SU-DHL-6 (cell line): ENCODE data around the gene CD34.

ENCODE experiments used
- H2AFZ ChIP-seq: fragments of 200-600 bp; sonication (generic); 2 replicates; pipeline ENCODE4 v1.6.1; 2014; ENCODE audit warnings: low read depth, mild to moderate bottlenecking, moderate library complexity, mixed read lengths, antibody characterized with exemption, low read length; ENCODE audit not compliant: severe bottlenecking
- H3F3A ChIP-seq: fragments of 200-600 bp; shearing (Covaris generic); 2 replicates; pipeline ENCODE4 v1.6.0; 2016; ENCODE audit warnings: antibody characterized with exemption, mild to moderate bottlenecking; ENCODE audit not compliant: insufficient read depth
- H3K27ac ChIP-seq: fragments of 200-600 bp; sonication (generic); 2 replicates; pipeline ENCODE4 v1.5.1; 2016; ENCODE audit warnings: low read depth, mild to moderate bottlenecking, low read length, moderate library complexity, mixed read lengths
- H3K27me3 ChIP-seq: fragments of 200-600 bp; sonication (generic), shearing (Covaris generic); 2 replicates; pipeline ENCODE4 v1.6.0; 2014; ENCODE audit warnings: mild to moderate bottlenecking, low read length
- H3K36me3 ChIP-seq: fragments of 200-600 bp; sonication (generic); 2 replicates; pipeline ENCODE4 v1.6.1; 2014; ENCODE audit warnings: mild to moderate bottlenecking, low read length, mixed read lengths
- H3K4me2 ChIP-seq: fragments of 300-600, 200-600 bp; shearing (Covaris generic), sonication (generic); 2 replicates; pipeline ENCODE4 v1.6.0; 2014; ENCODE audit warnings: low read length, low read depth, mild to moderate bottlenecking; ENCODE audit not compliant: poor library complexity, severe bottlenecking
- H3K4me3 ChIP-seq: fragments of 200-600 bp; sonication (generic); 2 replicates; pipeline ENCODE4 v1.5.1; 2014; ENCODE audit warnings: antibody characterized with exemption, low read length, mild to moderate bottlenecking, mixed read lengths; ENCODE audit not compliant: insufficient read depth, poor library complexity, severe bottlenecking
- H3K79me2 ChIP-seq: fragments of 200-600 bp; sonication (generic); 2 replicates; pipeline ENCODE4 v1.6.1; 2014; ENCODE audit warnings: mild to moderate bottlenecking, low read length, moderate library complexity; ENCODE audit not compliant: insufficient read depth
- H3K9ac ChIP-seq: fragments of 200-600 bp; sonication (generic); 2 replicates; pipeline ENCODE4 v1.7.0; 2014; ENCODE audit warnings: mild to moderate bottlenecking, low read length
- H3K9me2 ChIP-seq: fragments of 200-600 bp; sonication (generic); replicated peaks from 2 replicates; pipeline ENCODE4 v1.6.1; 2014; ENCODE audit warnings: low read length; ENCODE audit not compliant: insufficient read depth
- H3K9me3 ChIP-seq: fragments of 200-600 bp; sonication (generic); 2 replicates; pipeline ENCODE4 v1.6.1; 2014; ENCODE audit warnings: low read length, mixed read lengths; ENCODE audit not compliant: insufficient read depth
- H4K20me1 ChIP-seq: fragments of 200-600 bp; sonication (generic); 2 replicates; pipeline ENCODE4 v1.6.1; 2014; ENCODE audit warnings: low read depth, mild to moderate bottlenecking, antibody characterized with exemption, low read length, moderate library complexity, mixed read lengths
- CTCF ChIP-seq: fragments of 200-600 bp; sonication (generic); IDR thresholded peaks from one replicate; pipeline ENCODE4 v1.5.1; 2017; ENCODE audit warnings: antibody characterized with exemption, mild to moderate bottlenecking, low read length, moderate library complexity; ENCODE audit not compliant: insufficient read depth, poor library complexity, severe bottlenecking
- EZH2phosphoT487 ChIP-seq: fragments of 200-600 bp; sonication (generic), shearing (Covaris generic); conservative IDR thresholded peaks from 2 replicates; pipeline ENCODE4 v1.6.1; 2018; ENCODE audit warnings: mild to moderate bottlenecking, antibody characterized with exemption, low read length, moderate library complexity, mixed read lengths

CD34 gene

GRCh38 chr1:207863893-207864535, 46.9 kb downstream of the CD34 start:
- Histone ChIP-seq H3K9me3 (no peaks in the 10 kb centered on the region), H3K9ac (no peak overlapping the region), H3K9me2 (no peaks in the 10 kb centered on the region), H3F3A (no peaks in the 10 kb centered on the region), H3K4me3 (no peak overlapping the region), H2AFZ (no peak overlapping the region), H3K4me2 (no peak overlapping the region), H4K20me1 (no peaks in the 10 kb centered on the region), H3K79me2 (no peaks in the 10 kb centered on the region), H3K36me3 (no peaks in the 10 kb centered on the region), H3K27ac (no peak overlapping the region), H3K27me3 (no peaks in the 10 kb centered on the region)
- TF ChIP-seq EZH2phosphoT487 (no peak), CTCF (no peak)

- Histone ChIP-seq H3F3A (no peaks in the 10 kb centered on the region), H3K9me3 (no peaks in the 10 kb centered on the region), H3K79me2 (no peaks in the 10 kb centered on the region), H3K4me2 (no peak overlapping the region), H3K4me3 (no peak overlapping the region), H3K27ac (no peak overlapping the region), H3K36me3 (no peaks in the 10 kb centered on the region), H2AFZ (no peak overlapping the region), H3K9ac (no peak overlapping the region), H3K27me3 (no peaks in the 10 kb centered on the region), H4K20me1 (no peaks in the 10 kb centered on the region), H3K9me2 (no peaks in the 10 kb centered on the region)
- TF ChIP-seq CTCF = no peak
- TF ChIP-seq EZH2phosphoT487 = no peak
Observed at GRCh38 chr1:207862241-207862787, 48.6 kb downstream of the CD34 start.

- Histone ChIP-seq H3K36me3 (no peaks in the 10 kb centered on the region), H3K4me3 (no peak overlapping the region), H3K27me3 (no peaks in the 10 kb centered on the region), H3K4me2 (no peak overlapping the region), H3K9ac (no peak overlapping the region), H3K79me2 (no peaks in the 10 kb centered on the region), H3K27ac (no peak overlapping the region), H2AFZ (no peak overlapping the region), H3K9me3 (no peaks in the 10 kb centered on the region), H4K20me1 (no peaks in the 10 kb centered on the region), H3F3A (no peaks in the 10 kb centered on the region), H3K9me2 (no peaks in the 10 kb centered on the region)
- TF ChIP-seq EZH2phosphoT487 (no peak), CTCF (no peak)
Observed at GRCh38 chr1:207861442-207862177, 49.3 kb downstream of the CD34 start.
